GM12878 (cell line): ENCODE results near the gene PSENEN. TPM values are rescaled to one million over a fixed set of nuclear protein-coding genes. Genes with fewer than 3 reads are reported as not detected.
A peak's percentile ranks its signal among the peaks of the same experiment; 100 is the strongest.

Source experiments
- CHD2 ChIP-seq: IDR thresholded peaks from 2 replicates; pipeline ENCODE4 v1.6.1; 2011; ENCODE audit warnings: low read depth, low read length, improper control_type of control experiment, borderline replicate concordance
- DPF2 ChIP-seq: fragments of 450-650 bp; IDR thresholded peaks from 2 replicates; pipeline ENCODE4 v1.6.1; 2017; ENCODE audit warnings: mild to moderate bottlenecking
- IRF4 ChIP-seq: IDR thresholded peaks from 2 replicates; pipeline ENCODE4 v1.6.1; 2011; ENCODE audit warnings: low read depth, low read length
- NR2C1 ChIP-seq: fragments of 450-650 bp; IDR thresholded peaks from 2 replicates; pipeline ENCODE4 v1.6.1; 2017; ENCODE audit warnings: antibody characterized with exemption, mild to moderate bottlenecking, moderate library complexity
- PML ChIP-seq: IDR thresholded peaks from 2 replicates; pipeline ENCODE4 v1.6.1; 2012; ENCODE audit warnings: low read length, inconsistent platforms
- POLR2A ChIP-seq: IDR thresholded peaks from 2 replicates; pipeline ENCODE4 v1.6.1; 2011; ENCODE audit warnings: low read depth, mild to moderate bottlenecking, low read length
- RUNX3 ChIP-seq: IDR thresholded peaks from 2 replicates; pipeline ENCODE4 v1.6.1; 2012; ENCODE audit warnings: low read length, inconsistent platforms
- SMAD1 ChIP-seq: fragments of 450-650 bp; IDR thresholded peaks from 2 replicates; pipeline ENCODE4 v1.6.1; 2018; ENCODE audit warnings: mild to moderate bottlenecking, low read depth; ENCODE audit not compliant: partially characterized antibody
- SREBF2 ChIP-seq: IDR thresholded peaks from 2 replicates; pipeline ENCODE4 v1.6.1; 2012; ENCODE audit warnings: mild to moderate bottlenecking, low read length
- ZNF24 ChIP-seq: fragments of 450-650 bp; IDR thresholded peaks from 2 replicates; pipeline ENCODE4 v1.6.1; 2017; ENCODE audit warnings: antibody characterized with exemption, mild to moderate bottlenecking
- polyA plus RNA-seq, 11 experiments: library from polyadenylated mRNA; depleted of rRNA in 4 of 11; unstranded in 6 of 11; stranded (reverse) in 5 of 11; fragments of >200 nt; fragmentation: Nextera tagmentation in 4 of 11; fragmentation: Illumina TruSeq in 1 of 11; extraction: Ambion mirVana in 4 of 11; extraction: Trizol in 1 of 11; gene quantifications; 1 replicate in 1 of 11; 2 replicates in 10 of 11; pipeline versions ENCODE4 v1.2.1 to v1.2.3, GENCODE V29; 2011 to 2016; ENCODE audit warnings: inconsistent platforms in 2 of 11, missing spikeins in 2 of 11, low read depth in 1 of 11
- total RNA-seq, 4 experiments: library from RNA; depleted of rRNA in 3 of 4; stranded (reverse); fragments of >200 nt in 3 of 4; fragmentation: Illumina TruSeq in 1 of 4; extraction: Trizol in 1 of 4; gene quantifications; 2 replicates each; pipeline versions ENCODE4 v1.2.1 to v1.2.3, GENCODE V29; 2013 to 2021
- TF ChIP-seq, protein P1 (sequence below): IDR thresholded peaks from 2 replicates; pipeline ENCODE4 v1.6.1; 2011; ENCODE audit warnings: borderline replicate concordance, low read depth, mild to moderate bottlenecking, moderate library complexity, low read length; ENCODE audit not compliant: insufficient read depth, poor library complexity, severe bottlenecking
- TF ChIP-seq, protein P2 (sequence below): IDR thresholded peaks from 2 replicates; pipeline ENCODE4 v1.6.1; 2012; ENCODE audit warnings: improper control_type of control experiment, low read depth, low read length; ENCODE audit not compliant: insufficient replicate concordance
- TF ChIP-seq, protein P3 (sequence below): fragments of 450-650 bp; IDR thresholded peaks from 2 replicates; pipeline ENCODE4 v1.6.1; 2016; ENCODE audit warnings: mild to moderate bottlenecking
- TF ChIP-seq, protein P4 (sequence below): fragments of 450-650 bp; IDR thresholded peaks from 2 replicates; pipeline ENCODE4 v1.6.1; 2018; ENCODE audit warnings: mild to moderate bottlenecking, low read depth, moderate library complexity; ENCODE audit not compliant: partially characterized antibody
- TF ChIP-seq, protein P5 (sequence below): IDR thresholded peaks from 2 replicates; pipeline ENCODE4 v1.6.1; 2012; ENCODE audit warnings: low read depth, low read length, improper control_type of control experiment
- TF ChIP-seq, protein P6 (sequence below): IDR thresholded peaks from 2 replicates; pipeline ENCODE4 v1.6.1; 2012; ENCODE audit warnings: low read depth, low read length, improper control_type of control experiment

Gene PSENEN
- total and polyA plus RNA-seq, 10 of the 15 experiments (the other 5 are each of a cell fraction or from before 2014, with no cell fraction given), result 14.4 to 178 (median 43.5) TPM

DNA sequence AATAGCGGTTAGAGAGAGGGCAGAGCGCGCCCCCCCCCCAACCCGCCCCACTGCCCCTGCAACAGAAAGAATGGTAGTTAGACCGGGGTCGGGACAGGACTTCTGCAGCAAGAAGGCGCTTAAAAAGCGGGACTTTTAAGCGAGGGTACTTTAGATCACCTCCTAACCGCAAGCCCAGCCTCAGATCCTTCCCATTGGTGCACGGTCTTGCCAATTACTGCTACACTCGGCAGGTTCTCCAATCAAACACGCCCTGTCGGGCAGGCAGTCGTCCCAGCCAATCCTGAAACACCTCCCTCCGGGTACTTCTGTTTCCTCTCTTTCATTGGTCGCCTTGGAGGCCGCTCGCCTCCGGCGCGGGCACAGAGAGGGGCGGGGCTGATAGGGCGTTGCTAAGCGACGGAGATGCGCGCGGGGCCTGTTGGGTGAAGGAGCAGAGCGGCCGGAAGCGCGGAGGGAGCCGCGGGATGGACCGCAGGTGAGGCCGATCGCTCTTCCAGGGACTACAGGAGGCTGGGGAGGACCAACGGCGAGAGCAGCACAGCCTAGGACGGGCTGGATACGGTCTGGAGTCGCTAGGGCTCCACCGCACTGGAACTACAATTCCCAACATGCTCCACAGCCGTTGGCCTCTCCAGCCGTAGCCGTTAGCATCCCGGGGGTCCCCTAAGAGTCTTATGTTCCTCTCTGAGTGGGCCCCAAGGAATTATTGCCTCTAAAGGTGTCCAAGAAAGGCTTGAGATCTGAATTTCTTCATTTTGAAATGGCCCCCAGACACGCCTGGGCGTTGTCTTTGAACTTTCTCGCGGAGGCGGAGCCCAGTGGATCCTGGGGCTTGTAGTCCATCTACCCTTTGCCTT lies 12.5 kb downstream of the PSENEN start, which contains the start of gene PROSER3 (continued):
- TF ChIP-seq, protein P1, sequence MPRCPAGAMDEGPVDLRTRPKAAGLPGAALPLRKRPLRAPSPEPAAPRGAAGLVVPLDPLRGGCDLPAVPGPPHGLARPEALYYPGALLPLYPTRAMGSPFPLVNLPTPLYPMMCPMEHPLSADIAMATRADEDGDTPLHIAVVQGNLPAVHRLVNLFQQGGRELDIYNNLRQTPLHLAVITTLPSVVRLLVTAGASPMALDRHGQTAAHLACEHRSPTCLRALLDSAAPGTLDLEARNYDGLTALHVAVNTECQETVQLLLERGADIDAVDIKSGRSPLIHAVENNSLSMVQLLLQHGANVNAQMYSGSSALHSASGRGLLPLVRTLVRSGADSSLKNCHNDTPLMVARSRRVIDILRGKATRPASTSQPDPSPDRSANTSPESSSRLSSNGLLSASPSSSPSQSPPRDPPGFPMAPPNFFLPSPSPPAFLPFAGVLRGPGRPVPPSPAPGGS, result no peak
- peak; percentile 25 for TF ChIP-seq SMAD1
- TF ChIP-seq, protein P2, sequence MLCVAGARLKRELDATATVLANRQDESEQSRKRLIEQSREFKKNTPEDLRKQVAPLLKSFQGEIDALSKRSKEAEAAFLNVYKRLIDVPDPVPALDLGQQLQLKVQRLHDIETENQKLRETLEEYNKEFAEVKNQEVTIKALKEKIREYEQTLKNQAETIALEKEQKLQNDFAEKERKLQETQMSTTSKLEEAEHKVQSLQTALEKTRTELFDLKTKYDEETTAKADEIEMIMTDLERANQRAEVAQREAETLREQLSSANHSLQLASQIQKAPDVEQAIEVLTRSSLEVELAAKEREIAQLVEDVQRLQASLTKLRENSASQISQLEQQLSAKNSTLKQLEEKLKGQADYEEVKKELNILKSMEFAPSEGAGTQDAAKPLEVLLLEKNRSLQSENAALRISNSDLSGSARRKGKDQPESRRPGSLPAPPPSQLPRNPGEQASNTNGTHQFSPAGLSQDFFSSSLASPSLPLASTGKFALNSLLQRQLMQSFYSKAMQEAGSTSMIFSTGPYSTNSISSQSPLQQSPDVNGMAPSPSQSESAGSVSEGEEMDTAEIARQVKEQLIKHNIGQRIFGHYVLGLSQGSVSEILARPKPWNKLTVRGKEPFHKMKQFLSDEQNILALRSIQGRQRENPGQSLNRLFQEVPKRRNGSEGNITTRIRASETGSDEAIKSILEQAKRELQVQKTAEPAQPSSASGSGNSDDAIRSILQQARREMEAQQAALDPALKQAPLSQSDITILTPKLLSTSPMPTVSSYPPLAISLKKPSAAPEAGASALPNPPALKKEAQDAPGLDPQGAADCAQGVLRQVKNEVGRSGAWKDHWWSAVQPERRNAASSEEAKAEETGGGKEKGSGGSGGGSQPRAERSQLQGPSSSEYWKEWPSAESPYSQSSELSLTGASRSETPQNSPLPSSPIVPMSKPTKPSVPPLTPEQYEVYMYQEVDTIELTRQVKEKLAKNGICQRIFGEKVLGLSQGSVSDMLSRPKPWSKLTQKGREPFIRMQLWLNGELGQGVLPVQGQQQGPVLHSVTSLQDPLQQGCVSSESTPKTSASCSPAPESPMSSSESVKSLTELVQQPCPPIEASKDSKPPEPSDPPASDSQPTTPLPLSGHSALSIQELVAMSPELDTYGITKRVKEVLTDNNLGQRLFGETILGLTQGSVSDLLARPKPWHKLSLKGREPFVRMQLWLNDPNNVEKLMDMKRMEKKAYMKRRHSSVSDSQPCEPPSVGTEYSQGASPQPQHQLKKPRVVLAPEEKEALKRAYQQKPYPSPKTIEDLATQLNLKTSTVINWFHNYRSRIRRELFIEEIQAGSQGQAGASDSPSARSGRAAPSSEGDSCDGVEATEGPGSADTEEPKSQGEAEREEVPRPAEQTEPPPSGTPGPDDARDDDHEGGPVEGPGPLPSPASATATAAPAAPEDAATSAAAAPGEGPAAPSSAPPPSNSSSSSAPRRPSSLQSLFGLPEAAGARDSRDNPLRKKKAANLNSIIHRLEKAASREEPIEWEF, result no peak
- TF ChIP-seq, protein P3, sequence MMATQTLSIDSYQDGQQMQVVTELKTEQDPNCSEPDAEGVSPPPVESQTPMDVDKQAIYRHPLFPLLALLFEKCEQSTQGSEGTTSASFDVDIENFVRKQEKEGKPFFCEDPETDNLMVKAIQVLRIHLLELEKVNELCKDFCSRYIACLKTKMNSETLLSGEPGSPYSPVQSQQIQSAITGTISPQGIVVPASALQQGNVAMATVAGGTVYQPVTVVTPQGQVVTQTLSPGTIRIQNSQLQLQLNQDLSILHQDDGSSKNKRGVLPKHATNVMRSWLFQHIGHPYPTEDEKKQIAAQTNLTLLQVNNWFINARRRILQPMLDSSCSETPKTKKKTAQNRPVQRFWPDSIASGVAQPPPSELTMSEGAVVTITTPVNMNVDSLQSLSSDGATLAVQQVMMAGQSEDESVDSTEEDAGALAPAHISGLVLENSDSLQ, result peak; percentile 99
- TF ChIP-seq, protein P4, sequence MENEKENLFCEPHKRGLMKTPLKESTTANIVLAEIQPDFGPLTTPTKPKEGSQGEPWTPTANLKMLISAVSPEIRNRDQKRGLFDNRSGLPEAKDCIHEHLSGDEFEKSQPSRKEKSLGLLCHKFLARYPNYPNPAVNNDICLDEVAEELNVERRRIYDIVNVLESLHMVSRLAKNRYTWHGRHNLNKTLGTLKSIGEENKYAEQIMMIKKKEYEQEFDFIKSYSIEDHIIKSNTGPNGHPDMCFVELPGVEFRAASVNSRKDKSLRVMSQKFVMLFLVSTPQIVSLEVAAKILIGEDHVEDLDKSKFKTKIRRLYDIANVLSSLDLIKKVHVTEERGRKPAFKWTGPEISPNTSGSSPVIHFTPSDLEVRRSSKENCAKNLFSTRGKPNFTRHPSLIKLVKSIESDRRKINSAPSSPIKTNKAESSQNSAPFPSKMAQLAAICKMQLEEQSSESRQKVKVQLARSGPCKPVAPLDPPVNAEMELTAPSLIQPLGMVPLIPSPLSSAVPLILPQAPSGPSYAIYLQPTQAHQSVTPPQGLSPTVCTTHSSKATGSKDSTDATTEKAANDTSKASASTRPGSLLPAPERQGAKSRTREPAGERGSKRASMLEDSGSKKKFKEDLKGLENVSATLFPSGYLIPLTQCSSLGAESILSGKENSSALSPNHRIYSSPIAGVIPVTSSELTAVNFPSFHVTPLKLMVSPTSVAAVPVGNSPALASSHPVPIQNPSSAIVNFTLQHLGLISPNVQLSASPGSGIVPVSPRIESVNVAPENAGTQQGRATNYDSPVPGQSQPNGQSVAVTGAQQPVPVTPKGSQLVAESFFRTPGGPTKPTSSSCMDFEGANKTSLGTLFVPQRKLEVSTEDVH, result peak; percentile 20
- TF ChIP-seq, protein P5, sequence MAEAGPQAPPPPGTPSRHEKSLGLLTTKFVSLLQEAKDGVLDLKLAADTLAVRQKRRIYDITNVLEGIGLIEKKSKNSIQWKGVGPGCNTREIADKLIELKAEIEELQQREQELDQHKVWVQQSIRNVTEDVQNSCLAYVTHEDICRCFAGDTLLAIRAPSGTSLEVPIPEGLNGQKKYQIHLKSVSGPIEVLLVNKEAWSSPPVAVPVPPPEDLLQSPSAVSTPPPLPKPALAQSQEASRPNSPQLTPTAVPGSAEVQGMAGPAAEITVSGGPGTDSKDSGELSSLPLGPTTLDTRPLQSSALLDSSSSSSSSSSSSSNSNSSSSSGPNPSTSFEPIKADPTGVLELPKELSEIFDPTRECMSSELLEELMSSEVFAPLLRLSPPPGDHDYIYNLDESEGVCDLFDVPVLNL, result peak; percentile 62; the same call in 1 of the 2 replicates
- TF ChIP-seq, protein P6, sequence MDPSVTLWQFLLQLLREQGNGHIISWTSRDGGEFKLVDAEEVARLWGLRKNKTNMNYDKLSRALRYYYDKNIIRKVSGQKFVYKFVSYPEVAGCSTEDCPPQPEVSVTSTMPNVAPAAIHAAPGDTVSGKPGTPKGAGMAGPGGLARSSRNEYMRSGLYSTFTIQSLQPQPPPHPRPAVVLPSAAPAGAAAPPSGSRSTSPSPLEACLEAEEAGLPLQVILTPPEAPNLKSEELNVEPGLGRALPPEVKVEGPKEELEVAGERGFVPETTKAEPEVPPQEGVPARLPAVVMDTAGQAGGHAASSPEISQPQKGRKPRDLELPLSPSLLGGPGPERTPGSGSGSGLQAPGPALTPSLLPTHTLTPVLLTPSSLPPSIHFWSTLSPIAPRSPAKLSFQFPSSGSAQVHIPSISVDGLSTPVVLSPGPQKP, result peak; percentile 72; the same call in 1 of the 2 replicates
- TF ChIP-seq NR2C1, result peak; percentile 90
- peak; percentile 84 for TF ChIP-seq SREBF2
- peak; percentile 31; the same call in 1 of the 2 replicates for TF ChIP-seq PML
- TF ChIP-seq RUNX3, result peak; percentile 98
- peak; percentile 98 for TF ChIP-seq CHD2
- TF ChIP-seq POLR2A, result peak; percentile 96
- peak; percentile 95 for TF ChIP-seq DPF2
- no peak for TF ChIP-seq ZNF24
- no peak for TF ChIP-seq IRF4
